IPS-15b (cell line): ENCODE data around the gene ZMYND10.

ENCODE experiments used
- H3K27me3 ChIP-seq: one replicate; pipeline ENCODE4 v1.6.1; 2013; ENCODE audit warnings: low read length; ENCODE audit not compliant: control insufficient read depth, insufficient read depth
- H3K36me3 ChIP-seq: one replicate; pipeline ENCODE4 v1.6.1; 2013; ENCODE audit warnings: low read length; ENCODE audit not compliant: control insufficient read depth, insufficient read depth
- H3K4me1 ChIP-seq: one replicate; pipeline ENCODE4 v1.6.1; 2013; ENCODE audit warnings: mild to moderate bottlenecking, low read length; ENCODE audit not compliant: control insufficient read depth, insufficient read depth
- H3K4me3 ChIP-seq: one replicate; pipeline ENCODE4 v1.5.1; 2013; ENCODE audit warnings: low read depth, low read length
- H3K9ac ChIP-seq: one replicate; pipeline ENCODE4 v1.6.1; 2013; ENCODE audit warnings: low read depth, mild to moderate bottlenecking, low read length
- H3K9me3 ChIP-seq: one replicate; pipeline ENCODE4 v1.6.1; 2013; ENCODE audit warnings: mild to moderate bottlenecking, low read length; ENCODE audit not compliant: control insufficient read depth, insufficient read depth

The ZMYND10 gene

GRCh38 chr3:50380405-50381085, 35.0 kb upstream of the ZMYND10 start:
- Histone ChIP-seq H3K9me3 (no peaks in the 10 kb centered on the region), H3K36me3 (no peaks in the 10 kb centered on the region), H3K27me3 (no peaks in the 10 kb centered on the region), H3K9ac (no peak overlapping the region), H3K4me1 (no peaks in the 10 kb centered on the region), H3K4me3 (no peak overlapping the region)

GRCh38 chr3:50378757-50379156, 33.2 kb upstream of the ZMYND10 start:
- peaks cover 5% of the 10 kb centered on the region for H3K36me3 ChIP-seq
- H3K9me3 ChIP-seq, result no peaks in the 10 kb centered on the region
- H3K27me3 ChIP-seq, result no peaks in the 10 kb centered on the region
- H3K4me3 ChIP-seq, result no peak overlapping the region
- H3K4me1 ChIP-seq, result peaks cover 2% of the 10 kb centered on the region
- H3K9ac ChIP-seq, result no peak overlapping the region

GRCh38 chr3:50378024-50378423, 32.5 kb upstream of the ZMYND10 start:
- no peak overlapping the region for H3K9ac ChIP-seq
- no peak overlapping the region for H3K4me3 ChIP-seq
- peaks cover 5% of the 10 kb centered on the region for H3K36me3 ChIP-seq
- no peaks in the 10 kb centered on the region for H3K9me3 ChIP-seq
- H3K27me3 ChIP-seq, result no peaks in the 10 kb centered on the region
- peaks cover 2% of the 10 kb centered on the region for H3K4me1 ChIP-seq

- Histone ChIP-seq H3K9ac (no peak overlapping the region), H3K27me3 (no peaks in the 10 kb centered on the region), H3K36me3 (peaks cover 5% of the 10 kb centered on the region), H3K4me3 (no peak overlapping the region), H3K4me1 (peaks cover 2% of the 10 kb centered on the region), H3K9me3 (no peaks in the 10 kb centered on the region)
These were observed 29.9 kb upstream of the ZMYND10 start for GRCh38 chr3:50375258-50375931.

GRCh38 chr3:50374363-50375257, 29.1 kb upstream of the ZMYND10 start:
- no peaks in the 10 kb centered on the region for H3K27me3 ChIP-seq
- H3K9ac ChIP-seq, result no peak overlapping the region
- no peaks in the 10 kb centered on the region for H3K9me3 ChIP-seq
- H3K36me3 ChIP-seq, result peaks cover 5% of the 10 kb centered on the region
- H3K4me3 ChIP-seq, result no peak overlapping the region
- H3K4me1 ChIP-seq, result peaks cover 2% of the 10 kb centered on the region

- H3K4me1 ChIP-seq, result peaks cover 2% of the 10 kb centered on the region
- no peak overlapping the region for H3K4me3 ChIP-seq
- no peaks in the 10 kb centered on the region for H3K27me3 ChIP-seq
- peaks cover 5% of the 10 kb centered on the region for H3K36me3 ChIP-seq
- no peak overlapping the region for H3K9ac ChIP-seq
- no peaks in the 10 kb centered on the region for H3K9me3 ChIP-seq
These were observed 27.9 kb upstream of the ZMYND10 start for GRCh38 chr3:50373146-50374051.

- Histone ChIP-seq H3K9ac (no peak overlapping the region), H3K36me3 (peaks cover 5% of the 10 kb centered on the region), H3K9me3 (no peaks in the 10 kb centered on the region), H3K4me1 (peaks cover 2% of the 10 kb centered on the region), H3K27me3 (no peaks in the 10 kb centered on the region), H3K4me3 (no peak overlapping the region)
These were observed 26.8 kb upstream of the ZMYND10 start for GRCh38 chr3:50372349-50372748.

GRCh38 chr3:50371133-50371685, 25.7 kb upstream of the ZMYND10 start:
- Histone ChIP-seq H3K4me3 (no peak overlapping the region), H3K27me3 (peaks cover under 1% of the 10 kb centered on the region), H3K4me1 (peaks cover 2% of the 10 kb centered on the region), H3K36me3 (peaks cover 7% of the 10 kb centered on the region), H3K9me3 (no peaks in the 10 kb centered on the region), H3K9ac (no peak overlapping the region)

- H3K36me3 ChIP-seq, result peaks cover 7% of the 10 kb centered on the region
- H3K4me3 ChIP-seq, result no peak overlapping the region
- peaks cover 2% of the 10 kb centered on the region for H3K4me1 ChIP-seq
- no peak overlapping the region for H3K9ac ChIP-seq
- peaks cover 6% of the 10 kb centered on the region for H3K27me3 ChIP-seq
- H3K9me3 ChIP-seq, result no peaks in the 10 kb centered on the region
These were observed 25.1 kb upstream of the ZMYND10 start for GRCh38 chr3:50370594-50370993.

GRCh38 chr3:50369012-50369670, 23.6 kb upstream of the ZMYND10 start:
- Histone ChIP-seq H3K4me3 (no peak overlapping the region), H3K9me3 (no peaks in the 10 kb centered on the region), H3K9ac (no peak overlapping the region), H3K36me3 (peaks cover 3% of the 10 kb centered on the region), H3K4me1 (no peaks in the 10 kb centered on the region), H3K27me3 (peaks cover 6% of the 10 kb centered on the region)
